Tibial nerve (tissue), 4 donors: Measurements from ENCODE around the gene NAPG. TPM values are rescaled to one million over a fixed set of nuclear protein-coding genes. Genes with fewer than 3 reads are reported as not detected.
"Not testable (repeated sequence)": the region's sequence is repeated elsewhere in the genome, so short reads cannot be mapped to it uniquely, and the experiment has no call there.

Source experiments
- DNase-seq, 2 donors: peaks; one replicate each; pipeline ENCODE4 v3.0.0-alpha.2; 2019; ENCODE audit warnings: low spot score in 2 of 2
- H3K27ac ChIP-seq, 4 donors: fragments of 200-600 bp; sonication (generic) in 3 of 4; one replicate each; pipeline ENCODE4 v1.5.1; 2017 to 2019; ENCODE audit warnings: mild to moderate bottlenecking in 1 of 4
- H3K27me3 ChIP-seq, 2 donors: fragments of 200-600 bp; sonication (generic) in 1 of 2; one replicate each; pipeline versions ENCODE4 v1.5.1 to v1.6.0; 2017 to 2019
- H3K36me3 ChIP-seq, 3 donors: fragments of 200-600 bp; sonication (generic); one replicate each; pipeline ENCODE4 v1.5.1; 2018 to 2019
- H3K4me1 ChIP-seq, 4 donors: fragments of 200-600 bp; sonication (generic) in 3 of 4; one replicate each; pipeline ENCODE4 v1.5.1; 2017 to 2019
- H3K4me3 ChIP-seq, 4 donors: fragments of 200-600 bp; sonication (generic) in 3 of 4; one replicate each; pipeline ENCODE4 v1.5.1; 2017 to 2019; ENCODE audit warnings: mild to moderate bottlenecking in 1 of 4, moderate library complexity in 1 of 4
- H3K9me3 ChIP-seq, 4 donors: fragments of 200-600 bp; sonication (generic) in 3 of 4; one replicate each; pipeline ENCODE4 v1.5.1; 2017 to 2019
- WGBS, 2 donors: methylation state at CpG; one replicate each; pipeline ENCODE4 v1.1.5; 2018; 5-methylcytosine and 5-hydroxymethylcytosine counted together
- total RNA-seq, 4 donors: library from RNA; depleted of rRNA; stranded (reverse); fragments of >200 nt; gene quantifications; one replicate each; pipeline ENCODE4 v1.1.0, GENCODE V29; 2016

The NAPG gene
- total RNA-seq, 4 donors from 2014 or later: 19.0 to 37.9 (median 27.7) TPM

DNA sequence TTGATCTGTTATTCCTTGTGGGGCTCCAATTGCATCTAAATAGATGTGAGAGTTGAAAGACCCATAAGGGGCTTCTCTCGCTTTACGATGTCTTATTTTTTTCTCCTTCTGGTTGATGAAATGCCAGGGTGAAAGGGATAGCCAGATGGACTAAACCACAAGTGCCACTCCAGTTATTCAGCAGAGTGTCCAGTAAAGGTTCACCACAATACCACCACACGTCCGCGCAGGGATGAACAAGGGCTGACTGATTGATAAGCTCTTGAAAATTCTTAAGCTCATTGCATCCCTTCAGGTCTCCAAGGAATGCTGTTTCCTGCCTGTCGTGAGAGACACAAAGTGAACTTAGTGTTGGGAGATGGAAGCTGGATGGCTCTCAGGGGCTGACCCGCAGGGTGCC, 74.9 kb downstream of the NAPG start:
- H3K27ac ChIP-seq, H3K27me3 ChIP-seq, H3K4me3 ChIP-seq, DNase-seq, H3K36me3 ChIP-seq, H3K4me1 ChIP-seq, H3K9me3 ChIP-seq: not testable (repeated sequence)
- 78 to 85% methylated on average over 7 of the region's 7 CpGs for WGBS, 2 donors

Other genes starting within 250 kb of the NAPG start
- 100 to 1,000 TPM in 2 of 4 donors, 10 to 100 TPM in 2; 46.2 to 154 (median 101) TPM for gene APCDD1, start 71.4 kb upstream of the NAPG start, total RNA-seq